ENCODE data around the gene GRIA1. TPM values are rescaled to one million over a fixed set of nuclear protein-coding genes. Genes with fewer than 3 reads are reported as not detected.

Gene GRIA1
- total RNA-seq, 6 experiments from 2014 or later, result 0.10 to 0.57 (median 0.21) TPM

- no peak for TF ChIP-seq CTCF (IDR thresholded peaks at IDR 0.05)
- DNase-seq, result no peak
- Mint-ChIP-seq H3K4me3 (no peak overlapping the region), H3K27ac (peak overlapping the region; percentile 56), H3K4me1 (ENCODE audit: low read depth) (peaks cover 53% of the 10 kb centered on the region), H3K27me3 (ENCODE audit: insufficient read depth) (no peaks in the 10 kb centered on the region; the same call in 1 of the 2 replicates), H3K9me3 (no peaks in the 10 kb centered on the region), H3K36me3 (ENCODE audit: low read depth) (no peaks in the 10 kb centered on the region)
Observed at GRCh38 chr5:153520952-153521351, 30.5 kb downstream of the GRIA1 start.

GRCh38 chr5:153523211-153523610 is 32.7 kb downstream of the GRIA1 start:
- TF ChIP-seq CTCF (IDR thresholded peaks at IDR 0.05), result no peak
- Mint-ChIP-seq H3K27ac (peak overlapping the region; percentile 68), H3K4me3 (peak overlapping the region; percentile 14; the same call in 1 of the 2 replicates), H3K9me3 (no peaks in the 10 kb centered on the region), H3K4me1 (ENCODE audit: low read depth) (peaks cover 61% of the 10 kb centered on the region), H3K27me3 (ENCODE audit: insufficient read depth) (no peaks in the 10 kb centered on the region; the same call in 1 of the 2 replicates), H3K36me3 (ENCODE audit: low read depth) (no peaks in the 10 kb centered on the region)
- peak; percentile 52 for DNase-seq

- H3K9me3 Mint-ChIP-seq, result no peaks in the 10 kb centered on the region
- H3K27ac Mint-ChIP-seq, result peak overlapping the region; percentile 68
- H3K36me3 Mint-ChIP-seq (ENCODE audit: low read depth), result no peaks in the 10 kb centered on the region
- H3K4me1 Mint-ChIP-seq (ENCODE audit: low read depth), result peaks cover 61% of the 10 kb centered on the region
- H3K27me3 Mint-ChIP-seq (ENCODE audit: insufficient read depth), result no peaks in the 10 kb centered on the region; the same call in 1 of the 2 replicates
- TF ChIP-seq CTCF (IDR thresholded peaks at IDR 0.05), result no peak
- H3K4me3 Mint-ChIP-seq, result peak overlapping the region; percentile 22; the same call in 1 of the 2 replicates
- peak; percentile 38 for DNase-seq
Observed at GRCh38 chr5:153523831-153524230, 33.4 kb downstream of the GRIA1 start.

- H3K36me3 Mint-ChIP-seq (ENCODE audit: low read depth), result no peaks in the 10 kb centered on the region
- DNase-seq, result no peak
- H3K4me3 Mint-ChIP-seq, result no peak overlapping the region
- no peak overlapping the region for H3K27ac Mint-ChIP-seq
- no peaks in the 10 kb centered on the region; the same call in none of the 2 replicates for H3K27me3 Mint-ChIP-seq (ENCODE audit: insufficient read depth)
- TF ChIP-seq CTCF (IDR thresholded peaks at IDR 0.05), result no peak
- H3K9me3 Mint-ChIP-seq, result no peaks in the 10 kb centered on the region
- peaks cover 55% of the 10 kb centered on the region for H3K4me1 Mint-ChIP-seq (ENCODE audit: low read depth)
Observed at GRCh38 chr5:153525536-153525935, 35.1 kb downstream of the GRIA1 start.

GRCh38 chr5:153530357-153531143 is 40.1 kb downstream of the GRIA1 start:
- no peaks in the 10 kb centered on the region for H3K9me3 Mint-ChIP-seq
- no peak overlapping the region for H3K27ac Mint-ChIP-seq
- H3K36me3 Mint-ChIP-seq (ENCODE audit: low read depth), result no peaks in the 10 kb centered on the region
- no peaks in the 10 kb centered on the region; the same call in 1 of the 2 replicates for H3K27me3 Mint-ChIP-seq (ENCODE audit: insufficient read depth)
- peaks cover 12% of the 10 kb centered on the region; the same call in 1 of the 2 replicates for H3K4me1 Mint-ChIP-seq (ENCODE audit: low read depth)
- TF ChIP-seq CTCF (IDR thresholded peaks at IDR 0.05), result no peak
- no peak overlapping the region for H3K4me3 Mint-ChIP-seq
- no peak for DNase-seq
